ENCODE measurements around the gene ZNF804A.

GRCh38 chr2:184780944-184781343 is 182.6 kb downstream of the ZNF804A start:
- TF ChIP-seq POLR2A (IDR thresholded peaks at IDR 0.05), result no peak
- TF ChIP-seq POLR2AphosphoS5 (IDR thresholded peaks at IDR 0.05), result no peak
- TF ChIP-seq, protein P1, sequence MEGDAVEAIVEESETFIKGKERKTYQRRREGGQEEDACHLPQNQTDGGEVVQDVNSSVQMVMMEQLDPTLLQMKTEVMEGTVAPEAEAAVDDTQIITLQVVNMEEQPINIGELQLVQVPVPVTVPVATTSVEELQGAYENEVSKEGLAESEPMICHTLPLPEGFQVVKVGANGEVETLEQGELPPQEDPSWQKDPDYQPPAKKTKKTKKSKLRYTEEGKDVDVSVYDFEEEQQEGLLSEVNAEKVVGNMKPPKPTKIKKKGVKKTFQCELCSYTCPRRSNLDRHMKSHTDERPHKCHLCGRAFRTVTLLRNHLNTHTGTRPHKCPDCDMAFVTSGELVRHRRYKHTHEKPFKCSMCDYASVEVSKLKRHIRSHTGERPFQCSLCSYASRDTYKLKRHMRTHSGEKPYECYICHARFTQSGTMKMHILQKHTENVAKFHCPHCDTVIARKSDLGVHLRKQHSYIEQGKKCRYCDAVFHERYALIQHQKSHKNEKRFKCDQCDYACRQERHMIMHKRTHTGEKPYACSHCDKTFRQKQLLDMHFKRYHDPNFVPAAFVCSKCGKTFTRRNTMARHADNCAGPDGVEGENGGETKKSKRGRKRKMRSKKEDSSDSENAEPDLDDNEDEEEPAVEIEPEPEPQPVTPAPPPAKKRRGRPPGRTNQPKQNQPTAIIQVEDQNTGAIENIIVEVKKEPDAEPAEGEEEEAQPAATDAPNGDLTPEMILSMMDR (IDR thresholded peaks at IDR 0.05), result no peak
- no peak for TF ChIP-seq EP300 (IDR thresholded peaks at IDR 0.05)
